ENCODE results near the gene DDX3X.

GRCh38 chrX:41320393-41320792 is 13.6 kb upstream of the DDX3X start:
- no peak for TF ChIP-seq CTCF (IDR thresholded peaks at IDR 0.05; ENCODE audit: low read depth, low read length, poor library complexity, severe bottlenecking)
- no peak for TF ChIP-seq EZH2phosphoT487 (IDR thresholded peaks at IDR 0.05; ENCODE audit: borderline replicate concordance, low read length)
